Neural progenitor cell (in vitro differentiated cells): ENCODE measurements around the gene TMEM240. TPM values are rescaled to one million over a fixed set of nuclear protein-coding genes. Genes with fewer than 3 reads are reported as not detected.
A peak's percentile ranks its signal among the peaks of the same experiment; 100 is the strongest.

ENCODE experiments used
- DNase-seq: peaks from one replicate; pipeline ENCODE4 v3.0.0-alpha.2; 2016; ENCODE audit warnings: low spot score
- H2AFZ ChIP-seq: fragments of 200-600 bp; sonication (generic); replicated peaks from 2 replicates; pipeline ENCODE4 v1.6.1; 2016; ENCODE audit warnings: antibody characterized with exemption
- H3F3A ChIP-seq: fragments of 200-600 bp; sonication (generic); 2 replicates; pipeline ENCODE4 v1.6.1; 2016; ENCODE audit warnings: antibody characterized with exemption, low read depth
- H3K27ac ChIP-seq: fragments of 200-600 bp; sonication (generic); 2 replicates; pipeline ENCODE4 v1.5.1; 2016; ENCODE audit warnings: mild to moderate bottlenecking
- H3K27me3 ChIP-seq: fragments of 200-600 bp; sonication (generic); 2 replicates; pipeline ENCODE4 v1.6.1; 2016; ENCODE audit warnings: mild to moderate bottlenecking, moderate library complexity
- H3K36me3 ChIP-seq: fragments of 200-600 bp; sonication (generic); 2 replicates; pipeline ENCODE4 v1.5.1; 2016
- H3K4me1 ChIP-seq: fragments of 200-600 bp; sonication (generic); 2 replicates; pipeline ENCODE4 v1.6.1; 2016; ENCODE audit warnings: mixed run types
- H3K4me2 ChIP-seq: fragments of 200-600 bp; sonication (generic); 2 replicates; pipeline ENCODE4 v1.6.1; 2016
- H3K4me3 ChIP-seq: fragments of 200-600 bp; sonication (generic); 2 replicates; pipeline ENCODE4 v1.5.1; 2016
- H3K79me2 ChIP-seq: fragments of 200-600 bp; sonication (generic); 2 replicates; pipeline ENCODE4 v1.6.1; 2016; ENCODE audit warnings: low read depth
- H3K9ac ChIP-seq: fragments of 200-600 bp; sonication (generic); 2 replicates; pipeline ENCODE4 v1.6.1; 2016
- H3K9me3 ChIP-seq: fragments of 200-600 bp; sonication (generic); 2 replicates; pipeline ENCODE4 v1.5.1; 2016; ENCODE audit warnings: low read depth
- H4K20me1 ChIP-seq: fragments of 200-600 bp; sonication (generic); 2 replicates; pipeline ENCODE4 v1.6.1; 2016; ENCODE audit warnings: low read depth
- H3K27ac Mint-ChIP-seq: 3 replicates; pipeline ENCODE4 v1.8.0; 2021; ENCODE audit warnings: mixed read lengths
- H3K27me3 Mint-ChIP-seq: 2 replicates; pipeline ENCODE4 v1.8.0; 2022; ENCODE audit warnings: low read depth, mild to moderate bottlenecking, inconsistent platforms, moderate library complexity, mixed read lengths; ENCODE audit not compliant: insufficient read depth
- H3K36me3 Mint-ChIP-seq: 3 replicates; pipeline ENCODE4 v1.8.0; 2021; ENCODE audit warnings: mixed read lengths
- H3K4me1 Mint-ChIP-seq: 3 replicates; pipeline ENCODE4 v1.8.0; 2021; ENCODE audit warnings: mixed read lengths
- H3K4me3 Mint-ChIP-seq: 3 replicates; pipeline ENCODE4 v1.8.0; 2021; ENCODE audit warnings: mild to moderate bottlenecking, moderate library complexity, mixed read lengths
- H3K9me3 Mint-ChIP-seq: 3 replicates; pipeline ENCODE4 v1.8.0; 2020; ENCODE audit warnings: mixed read lengths
- CTCF ChIP-seq: fragments of 200-600 bp; sonication (generic); IDR thresholded peaks from 2 replicates; pipeline ENCODE4 v1.5.1; 2017; ENCODE audit warnings: antibody characterized with exemption, mild to moderate bottlenecking
- EZH2 ChIP-seq: fragments of 200-600 bp; sonication (generic); IDR thresholded peaks from 2 replicates; pipeline ENCODE4 v1.6.1; 2017; ENCODE audit warnings: antibody characterized with exemption, mild to moderate bottlenecking, moderate library complexity
- EZH2phosphoT487 ChIP-seq: fragments of 200-600 bp; sonication (generic); IDR thresholded peaks from 2 replicates; pipeline ENCODE4 v1.6.1; 2017; ENCODE audit warnings: antibody characterized with exemption
- total RNA-seq: library from RNA; depleted of rRNA; stranded (reverse); fragments of >200 nt; gene quantifications from 2 replicates; pipeline ENCODE4 v1.2.3, GENCODE V29; 2015; ENCODE audit warnings: low replicate concordance

Gene TMEM240
- total RNA-seq, 1 donor from 2014 or later: 8.0 TPM

GRCh38 chr1:1573843-1574720 is 33.7 kb upstream of the TMEM240 start:
- Histone ChIP-seq H2AFZ (peak overlapping the region; percentile 19), H3K36me3 (no peaks in the 10 kb centered on the region), H3K27me3 (peaks cover 11% of the 10 kb centered on the region), H3K79me2 (peaks cover 59% of the 10 kb centered on the region), H3K4me3 (peak overlapping the region; percentile 100), H3K27ac (peak overlapping the region; percentile 97), H3K4me2 (peak overlapping the region; percentile 85), H3K9ac (peak overlapping the region; percentile 97), H4K20me1 (peaks cover 47% of the 10 kb centered on the region), H3K4me1 (peaks cover 4% of the 10 kb centered on the region), H3K9me3 (no peaks in the 10 kb centered on the region), H3F3A (peaks cover 25% of the 10 kb centered on the region)
- Mint-ChIP-seq H3K27ac (peak overlapping the region; percentile 96), H3K27me3 (peaks cover 8% of the 10 kb centered on the region), H3K36me3 (peaks cover 11% of the 10 kb centered on the region), H3K4me3 (peak overlapping the region; percentile 98), H3K4me1 (peaks cover 18% of the 10 kb centered on the region), H3K9me3 (no peaks in the 10 kb centered on the region)
- DNase-seq: peak; percentile 91
- no peak for TF ChIP-seq EZH2phosphoT487
- peak; percentile 42 for TF ChIP-seq CTCF

- no peaks in the 10 kb centered on the region for H3K9me3 ChIP-seq
- no peak overlapping the region for H3K4me2 ChIP-seq
- H3K4me3 ChIP-seq: no peak overlapping the region
- H3K27me3 Mint-ChIP-seq: peaks cover 7% of the 10 kb centered on the region
- no peaks in the 10 kb centered on the region for H3K9me3 Mint-ChIP-seq
- no peak overlapping the region for H3K9ac ChIP-seq
- peaks cover 9% of the 10 kb centered on the region for H3K4me1 Mint-ChIP-seq
- no peak for DNase-seq
- peaks cover 22% of the 10 kb centered on the region for H3K36me3 Mint-ChIP-seq
- peaks cover 100% of the 10 kb centered on the region for H3K79me2 ChIP-seq
- no peaks in the 10 kb centered on the region for H3K27me3 ChIP-seq
- no peaks in the 10 kb centered on the region for H3K36me3 ChIP-seq
- H3K4me3 Mint-ChIP-seq: no peak overlapping the region
- H3K27ac ChIP-seq: no peak overlapping the region
- no peak overlapping the region for H2AFZ ChIP-seq
- no peak for TF ChIP-seq EZH2phosphoT487
- TF ChIP-seq EZH2: no peak
- TF ChIP-seq CTCF: no peak
- no peaks in the 10 kb centered on the region for H3K4me1 ChIP-seq
- H4K20me1 ChIP-seq: peaks cover 94% of the 10 kb centered on the region
- no peak overlapping the region for H3K27ac Mint-ChIP-seq
- peaks cover 21% of the 10 kb centered on the region for H3F3A ChIP-seq
Observed at GRCh38 chr1:1569341-1569740, 28.9 kb upstream of the TMEM240 start.

GRCh38 chr1:1567891-1568291 is 27.5 kb upstream of the TMEM240 start:
- no peaks in the 10 kb centered on the region for H3K36me3 ChIP-seq
- no peak overlapping the region for H3K9ac ChIP-seq

More at GRCh38 chr1:1567891-1568291, 27.5 kb upstream of the TMEM240 start:
- no peak overlapping the region for H3K27ac Mint-ChIP-seq
- H3K4me3 Mint-ChIP-seq: no peak overlapping the region
- no peak overlapping the region for H2AFZ ChIP-seq
- H3F3A ChIP-seq: peaks cover 11% of the 10 kb centered on the region
- no peak overlapping the region for H3K4me3 ChIP-seq
- H3K27me3 ChIP-seq: no peaks in the 10 kb centered on the region
- no peaks in the 10 kb centered on the region for H3K4me1 ChIP-seq
- peaks cover 27% of the 10 kb centered on the region for H3K36me3 Mint-ChIP-seq
- H3K27me3 Mint-ChIP-seq: peaks cover 3% of the 10 kb centered on the region
- peaks cover 90% of the 10 kb centered on the region for H4K20me1 ChIP-seq
- H3K9me3 Mint-ChIP-seq: no peaks in the 10 kb centered on the region
- no peaks in the 10 kb centered on the region for H3K9me3 ChIP-seq
- DNase-seq: no peak
- no peak overlapping the region for H3K4me2 ChIP-seq
- H3K27ac ChIP-seq: no peak overlapping the region
- peaks cover 99% of the 10 kb centered on the region for H3K79me2 ChIP-seq
- H3K4me1 Mint-ChIP-seq: no peaks in the 10 kb centered on the region
- TF ChIP-seq CTCF: no peak
- no peak for TF ChIP-seq EZH2
- no peak for TF ChIP-seq EZH2phosphoT487
